Stimulated activated CD4-positive, alpha-beta T cell treated with anti-CD3 and anti-CD28 coated beads, Interleukin-2, amount 100 ng/mL, for 4 hours (primary cell): ENCODE measurements around the gene GPC4.
"Not testable (repeated sequence)": the region's sequence is repeated elsewhere in the genome, so short reads cannot be mapped to it uniquely, and the experiment has no call there.

ENCODE experiments used
- DNase-seq: peaks from one replicate; pipeline ENCODE4 v3.0.0-alpha.2; 2020; ENCODE audit warnings: low read depth

Gene GPC4

GRCh38 chrX:133305348-133305747, 109.9 kb downstream of the GPC4 start:
- no peak for DNase-seq

- no peak for DNase-seq
Measured at GRCh38 chrX:133302775-133303445, 112.4 kb downstream of the GPC4 start.

GRCh38 chrX:133300591-133300990, 114.7 kb downstream of the GPC4 start:
- no peak for DNase-seq

DNA sequence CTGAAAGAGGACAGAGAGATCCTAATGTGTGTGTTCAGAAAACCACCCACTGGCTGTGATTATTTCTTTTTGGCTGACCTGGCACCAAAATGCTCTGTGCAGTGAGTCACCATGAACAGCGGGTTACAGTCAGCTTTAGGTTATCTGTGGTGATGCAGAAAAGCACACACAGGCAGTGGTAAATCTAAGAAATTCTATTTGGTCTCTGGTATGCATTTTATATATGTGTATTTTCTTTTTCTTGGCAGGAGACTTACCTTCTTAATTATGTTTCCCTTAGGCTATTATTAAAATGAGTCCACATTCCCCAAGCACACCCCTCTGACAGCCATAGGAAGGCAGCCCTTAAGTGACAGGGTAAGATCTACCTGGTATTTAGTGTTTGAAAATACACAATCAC, 118.0 kb downstream of the GPC4 start:
- no peak for DNase-seq

DNA sequence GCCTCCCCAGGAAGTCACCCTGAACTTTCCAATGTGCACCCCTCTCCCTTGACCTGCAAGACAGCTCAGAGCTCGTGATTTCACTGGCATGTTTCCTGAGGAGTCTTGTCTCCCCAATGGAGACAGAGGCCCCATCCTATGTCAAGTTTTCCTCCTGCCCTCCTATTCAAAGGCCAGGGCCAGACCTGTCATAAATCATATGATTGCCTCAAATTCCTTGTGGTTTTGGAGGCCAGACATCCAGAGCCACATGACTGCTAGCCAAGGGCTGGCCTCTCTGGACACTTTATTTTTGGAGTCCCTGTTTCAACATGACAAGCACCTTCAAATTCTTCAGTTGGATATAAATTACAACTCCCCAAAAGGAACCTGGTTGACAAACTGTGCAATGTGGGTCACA, 121.2 kb downstream of the GPC4 start:
- no peak for DNase-seq

- no peak for DNase-seq
Measured at GRCh38 chrX:133290076-133290475, 125.2 kb downstream of the GPC4 start.

GRCh38 chrX:133287860-133288259, 127.4 kb downstream of the GPC4 start:
- no peak for DNase-seq

DNA sequence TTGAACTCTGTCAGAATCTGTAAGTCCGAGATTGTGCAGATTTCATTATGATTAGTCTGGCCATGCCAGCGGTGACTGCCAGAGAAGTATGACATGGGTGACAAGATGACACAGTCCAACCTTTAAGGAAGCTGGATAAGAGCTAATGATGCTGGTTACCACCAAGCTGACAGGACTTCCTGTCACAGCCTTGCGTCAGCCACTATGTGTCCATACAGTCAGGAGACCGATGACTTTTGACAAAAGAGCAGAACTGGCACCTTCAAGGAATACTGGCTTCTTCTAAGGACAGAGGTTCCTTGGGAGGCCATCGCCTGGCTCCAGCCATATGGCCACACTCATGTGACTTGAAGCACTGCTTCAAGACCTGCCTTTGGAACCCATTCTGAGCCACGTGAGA, 129.9 kb downstream of the GPC4 start:
- no peak for DNase-seq

DNA sequence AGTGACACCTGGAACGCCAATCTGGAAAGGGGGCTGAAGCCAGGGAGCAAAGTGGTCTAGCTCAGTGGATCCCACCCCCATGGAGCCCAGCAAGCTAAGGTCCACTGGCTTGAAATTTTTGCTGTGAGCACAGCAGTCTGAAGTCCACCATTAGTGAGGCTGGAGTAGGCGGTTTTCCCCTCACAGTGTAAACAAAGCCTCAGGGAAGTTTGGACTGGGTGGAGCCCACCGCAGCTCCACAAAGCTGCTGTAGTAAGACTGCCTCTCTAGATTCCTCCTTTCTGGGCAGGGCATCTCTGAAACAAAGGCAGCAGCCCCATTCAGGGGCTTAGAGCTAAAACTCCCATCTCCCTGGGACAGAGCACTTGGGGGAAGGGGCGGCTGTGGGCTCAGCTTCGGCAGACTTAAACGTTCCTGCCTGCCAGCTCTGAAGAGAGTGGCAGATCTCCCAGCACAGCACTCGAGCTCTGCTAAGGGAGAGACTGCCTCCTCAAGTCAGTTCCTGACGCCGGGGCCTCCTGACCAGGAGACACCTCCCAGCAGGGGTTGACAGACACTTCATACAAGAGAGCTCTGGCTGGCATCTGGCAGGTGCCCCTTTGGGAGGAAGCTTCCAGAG, 136.1 kb downstream of the GPC4 start:
- not testable (repeated sequence) for DNase-seq

DNA sequence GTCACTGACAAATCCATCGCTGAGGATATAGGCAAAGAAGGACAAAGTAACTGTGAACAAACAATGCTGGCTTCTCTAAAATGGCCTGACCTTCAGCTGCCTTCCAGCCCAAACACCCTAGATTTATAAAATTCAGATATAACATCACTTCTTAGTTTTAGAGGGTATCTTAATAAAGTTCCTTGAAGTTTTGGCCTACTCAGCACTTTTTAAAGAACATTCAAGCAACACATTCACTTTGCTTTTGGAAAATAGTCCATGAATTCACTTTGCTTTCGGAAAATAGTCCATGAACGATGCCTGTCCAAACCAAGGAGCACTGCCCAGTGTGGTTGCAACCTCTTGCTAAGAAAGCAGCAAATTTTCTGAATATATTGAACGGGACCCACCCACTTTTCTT, 142.1 kb downstream of the GPC4 start:
- no peak for DNase-seq

- DNase-seq, result no peak
Measured at GRCh38 chrX:133269168-133269567, 146.1 kb downstream of the GPC4 start.

GRCh38 chrX:133267621-133268020, 147.7 kb downstream of the GPC4 start:
- no peak for DNase-seq

DNA sequence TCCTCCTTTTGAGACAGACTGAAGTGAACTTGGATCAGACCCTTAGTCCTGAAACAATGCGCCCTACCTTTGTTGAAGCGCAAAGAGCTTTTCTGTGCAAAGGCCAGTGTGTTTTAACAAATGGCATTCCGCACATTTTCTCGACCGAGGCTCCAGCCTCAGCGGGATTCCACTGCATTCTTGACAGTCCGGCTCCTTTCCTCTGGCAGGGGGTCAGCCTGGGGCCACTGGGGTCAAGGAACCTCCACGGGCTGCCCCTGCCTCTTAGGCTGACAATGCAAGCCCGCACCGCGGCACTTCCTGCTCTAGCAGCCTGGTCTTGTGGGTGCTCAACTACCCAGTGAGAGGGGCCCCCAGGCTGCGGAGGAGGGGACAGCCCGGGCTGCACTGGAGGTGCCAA, 150.0 kb downstream of the GPC4 start:
- no peak for DNase-seq

- DNase-seq, result no peak
Measured at GRCh38 chrX:133258481-133258880, 156.8 kb downstream of the GPC4 start.

GRCh38 chrX:133254666-133255065, 160.6 kb downstream of the GPC4 start:
- DNase-seq, result no peak

- no peak for DNase-seq
Measured at GRCh38 chrX:133251204-133251603, 164.1 kb downstream of the GPC4 start.

GRCh38 chrX:133250184-133251100, 164.8 kb downstream of the GPC4 start:
- DNase-seq, result no peak
